ENCODE measurements around the gene ESYT1.

DNA sequence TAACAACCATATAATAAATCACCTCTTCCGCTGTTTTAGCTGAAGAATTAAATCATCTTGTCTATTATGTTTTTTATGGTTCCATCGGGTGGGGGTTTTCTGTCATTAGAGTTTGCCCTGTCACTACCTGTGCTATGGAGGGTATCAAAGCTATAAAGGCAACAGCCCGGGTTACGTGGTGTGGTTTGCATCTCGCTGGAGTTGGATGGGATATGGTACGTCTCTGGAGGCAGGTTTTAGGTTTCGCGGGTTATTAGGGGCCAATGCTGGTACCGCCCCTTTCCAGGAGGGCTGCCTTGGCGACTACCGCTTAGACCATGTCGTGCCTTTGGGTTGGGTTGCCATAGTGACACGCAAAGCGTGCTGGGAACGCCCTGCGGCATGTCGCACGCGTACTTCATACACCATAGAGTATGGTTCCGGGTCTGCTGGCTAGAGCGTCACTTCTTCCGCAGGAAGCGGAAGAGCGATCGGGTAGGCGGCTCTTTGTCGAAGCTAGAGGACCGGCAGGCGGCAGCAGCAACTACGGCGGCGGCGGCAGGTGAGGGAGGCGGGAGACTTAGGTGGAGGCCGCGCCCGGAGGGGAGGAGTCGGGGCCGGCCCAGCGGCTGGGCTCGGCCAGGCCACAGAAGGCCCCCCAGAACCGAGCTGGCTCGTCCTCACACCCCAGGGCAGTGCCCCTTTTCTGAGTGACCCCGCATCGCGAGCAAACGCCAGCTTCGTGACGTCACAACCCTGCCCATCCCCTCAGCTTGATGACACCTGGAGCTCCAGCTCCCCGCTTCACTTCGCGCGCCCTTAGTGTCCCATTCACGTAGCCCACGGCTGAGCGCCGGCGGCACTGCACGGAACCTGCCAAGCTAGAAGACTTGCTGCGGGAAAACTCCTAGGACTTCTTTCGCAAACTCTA is 10.0 kb upstream of the ESYT1 start, which contains the start of gene ZC3H10:
- TF ChIP-seq, protein P1, sequence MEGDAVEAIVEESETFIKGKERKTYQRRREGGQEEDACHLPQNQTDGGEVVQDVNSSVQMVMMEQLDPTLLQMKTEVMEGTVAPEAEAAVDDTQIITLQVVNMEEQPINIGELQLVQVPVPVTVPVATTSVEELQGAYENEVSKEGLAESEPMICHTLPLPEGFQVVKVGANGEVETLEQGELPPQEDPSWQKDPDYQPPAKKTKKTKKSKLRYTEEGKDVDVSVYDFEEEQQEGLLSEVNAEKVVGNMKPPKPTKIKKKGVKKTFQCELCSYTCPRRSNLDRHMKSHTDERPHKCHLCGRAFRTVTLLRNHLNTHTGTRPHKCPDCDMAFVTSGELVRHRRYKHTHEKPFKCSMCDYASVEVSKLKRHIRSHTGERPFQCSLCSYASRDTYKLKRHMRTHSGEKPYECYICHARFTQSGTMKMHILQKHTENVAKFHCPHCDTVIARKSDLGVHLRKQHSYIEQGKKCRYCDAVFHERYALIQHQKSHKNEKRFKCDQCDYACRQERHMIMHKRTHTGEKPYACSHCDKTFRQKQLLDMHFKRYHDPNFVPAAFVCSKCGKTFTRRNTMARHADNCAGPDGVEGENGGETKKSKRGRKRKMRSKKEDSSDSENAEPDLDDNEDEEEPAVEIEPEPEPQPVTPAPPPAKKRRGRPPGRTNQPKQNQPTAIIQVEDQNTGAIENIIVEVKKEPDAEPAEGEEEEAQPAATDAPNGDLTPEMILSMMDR (optimal IDR thresholded peaks at IDR 0.05 in 1 of 3, IDR thresholded peaks at IDR 0.05 in 1 of 3, conservative IDR thresholded peaks at IDR 0.05 in 1 of 3; ENCODE audit: extremely low read depth in 1 of 3, insufficient read depth in 2 of 3, low read length in 3 of 3): peak; percentile 35 to 73 (median 55)
- TF ChIP-seq EZH2 (IDR thresholded peaks at IDR 0.05; ENCODE audit: low read length): no peak
